Measurements from ENCODE around the gene PCNT.

Gene PCNT

GRCh38 chr21:46452710-46453109, 128.8 kb downstream of the PCNT start:
- TF ChIP-seq REST (IDR thresholded peaks at IDR 0.05; ENCODE audit: insufficient replicate concordance, low read depth) (no peak), SPI1 (IDR thresholded peaks at IDR 0.05; ENCODE audit: borderline replicate concordance, low read depth) (no peak), POLR2AphosphoS5 (IDR thresholded peaks at IDR 0.05; ENCODE audit: low read depth) (no peak)
- H3K4me3 ChIP-seq (replicated peaks; ENCODE audit: insufficient read depth, low read length) = no peak overlapping the region

GRCh38 chr21:46454142-46454541, 130.2 kb downstream of the PCNT start:
- no peak for DNase-seq (ENCODE audit: low read depth in 1 of 2, low spot score in 1 of 2)
- TF ChIP-seq SPI1 (IDR thresholded peaks at IDR 0.05; ENCODE audit: borderline replicate concordance, low read depth) (no peak), CTCF (IDR thresholded peaks at IDR 0.05; ENCODE audit: insufficient read depth, low read length) (no peak), REST (IDR thresholded peaks at IDR 0.05; ENCODE audit: insufficient replicate concordance, low read depth) (no peak), GABPA (IDR thresholded peaks at IDR 0.05; ENCODE audit: low read depth) (no peak), POLR2AphosphoS5 (IDR thresholded peaks at IDR 0.05; ENCODE audit: low read depth) (no peak)
- Histone ChIP-seq H3K27me3 (ENCODE audit: insufficient read depth, poor library complexity, severe bottlenecking) (no peaks in the 10 kb centered on the region), H3K4me3 (replicated peaks; ENCODE audit: insufficient read depth, low read length) (no peak overlapping the region), H3K27ac (replicated peaks) (no peak overlapping the region)

More at GRCh38 chr21:46452710-46453109, 128.8 kb downstream of the PCNT start:
- H3K27me3 ChIP-seq (ENCODE audit: insufficient read depth, poor library complexity, severe bottlenecking) = no peaks in the 10 kb centered on the region
- no peak for DNase-seq (ENCODE audit: low read depth in 1 of 2, low spot score in 1 of 2)
- H3K27ac ChIP-seq (replicated peaks) = no peak overlapping the region

- Histone ChIP-seq H3K27me3 (ENCODE audit: insufficient read depth, poor library complexity, severe bottlenecking) (no peaks in the 10 kb centered on the region), H3K27ac (replicated peaks) (no peak overlapping the region), H3K4me3 (replicated peaks; ENCODE audit: insufficient read depth, low read length) (no peak overlapping the region)
- peak in 1 of 2 experiments; percentile 65 for DNase-seq (ENCODE audit: low read depth in 1 of 2, low spot score in 1 of 2)
- TF ChIP-seq POLR2AphosphoS5 (IDR thresholded peaks at IDR 0.05; ENCODE audit: low read depth) (0 out of 2 replicates have a peak, but pooled peaks have one; percentile 28), REST (IDR thresholded peaks at IDR 0.05; ENCODE audit: insufficient replicate concordance, low read depth) (no peak)
Measured at GRCh38 chr21:46454634-46455390, 130.9 kb downstream of the PCNT start.

- Histone ChIP-seq H3K4me3 (replicated peaks; ENCODE audit: insufficient read depth, low read length) (no peak overlapping the region), H3K27ac (replicated peaks) (no peak overlapping the region), H3K27me3 (ENCODE audit: insufficient read depth, poor library complexity, severe bottlenecking) (no peaks in the 10 kb centered on the region)
- DNase-seq (ENCODE audit: low read depth in 1 of 2, low spot score in 1 of 2) = no peak
- no peak for TF ChIP-seq CTCF (IDR thresholded peaks at IDR 0.05; ENCODE audit: insufficient read depth, low read length)
Measured at GRCh38 chr21:46455575-46456385, 131.8 kb downstream of the PCNT start.
